HG03196 (cell line): ENCODE results near the gene ADAM15.

ENCODE experiments used
- ATAC-seq: cut with Tn5 transposase; IDR thresholded peaks from one replicate; pipeline ENCODE4 v1.9.1; 2021; ENCODE audit not compliant: unreplicated experiment

The ADAM15 gene

GRCh38 chr1:155070721-155071569 lies 19.8 kb downstream of the ADAM15 start:
- peak; percentile 63 for ATAC-seq

GRCh38 chr1:155071701-155072100 lies 20.6 kb downstream of the ADAM15 start:
- ATAC-seq, result no peak

GRCh38 chr1:155072531-155073289 lies 21.6 kb downstream of the ADAM15 start:
- no peak for ATAC-seq

GRCh38 chr1:155073377-155074242 lies 22.5 kb downstream of the ADAM15 start:
- ATAC-seq, result no peak

GRCh38 chr1:155075535-155075934 lies 24.4 kb downstream of the ADAM15 start:
- no peak for ATAC-seq

GRCh38 chr1:155076371-155076770 lies 25.3 kb downstream of the ADAM15 start:
- ATAC-seq, result no peak

- no peak for ATAC-seq
Measured at GRCh38 chr1:155077346-155077745, 26.2 kb downstream of the ADAM15 start.

GRCh38 chr1:155077758-155078445 lies 26.8 kb downstream of the ADAM15 start:
- ATAC-seq, result no peak

- no peak for ATAC-seq
Measured at GRCh38 chr1:155078469-155079209, 27.5 kb downstream of the ADAM15 start, which contains the start of gene EFNA3. EFNA3 (plus strand) TSS chr1:155078837; CDS start chr1:155078942, 105 bp downstream.

GRCh38 chr1:155079210-155079486 lies 28.0 kb downstream of the ADAM15 start:
- no peak for ATAC-seq

GRCh38 chr1:155079487-155080311 lies 28.6 kb downstream of the ADAM15 start:
- no peak for ATAC-seq

GRCh38 chr1:155080312-155081228 lies 29.5 kb downstream of the ADAM15 start:
- no peak for ATAC-seq

- ATAC-seq, result no peak
Measured at GRCh38 chr1:155081472-155082300, 30.6 kb downstream of the ADAM15 start.

- ATAC-seq, result no peak
Measured at GRCh38 chr1:155082301-155083051, 31.4 kb downstream of the ADAM15 start.

- no peak for ATAC-seq
Measured at GRCh38 chr1:155083052-155083541, 32.0 kb downstream of the ADAM15 start.
